ENCODE results near the gene MDK.
A peak's percentile ranks its signal among the peaks of the same experiment; 100 is the strongest.

The MDK gene

DNA sequence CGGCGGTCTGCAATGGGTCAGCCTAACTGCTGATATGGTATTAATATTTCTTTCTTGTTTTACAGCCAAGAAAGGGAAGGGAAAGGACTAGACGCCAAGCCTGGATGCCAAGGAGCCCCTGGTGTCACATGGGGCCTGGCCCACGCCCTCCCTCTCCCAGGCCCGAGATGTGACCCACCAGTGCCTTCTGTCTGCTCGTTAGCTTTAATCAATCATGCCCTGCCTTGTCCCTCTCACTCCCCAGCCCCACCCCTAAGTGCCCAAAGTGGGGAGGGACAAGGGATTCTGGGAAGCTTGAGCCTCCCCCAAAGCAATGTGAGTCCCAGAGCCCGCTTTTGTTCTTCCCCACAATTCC is 1.9 kb downstream of the MDK start:
- no peak for ATAC-seq
- TF ChIP-seq GLIS3 (CRISPR knock-in tag; IDR thresholded peaks at IDR 0.05), result no peak
- TF ChIP-seq PPARA (CRISPR knock-in tag; IDR thresholded peaks at IDR 0.05; ENCODE audit: borderline replicate concordance), result no peak
- no peak for TF ChIP-seq POU6F1 (CRISPR knock-in tag; IDR thresholded peaks at IDR 0.05; ENCODE audit: borderline replicate concordance, low read depth)
- TF ChIP-seq TSHZ2 (CRISPR knock-in tag; IDR thresholded peaks at IDR 0.05), result no peak
- no peak for TF ChIP-seq ZFP30 (CRISPR knock-in tag; IDR thresholded peaks at IDR 0.05)
- no peak for TF ChIP-seq ARNTL (CRISPR knock-in tag; IDR thresholded peaks at IDR 0.05; ENCODE audit: borderline replicate concordance, low read depth)
- TF ChIP-seq, protein P1, sequence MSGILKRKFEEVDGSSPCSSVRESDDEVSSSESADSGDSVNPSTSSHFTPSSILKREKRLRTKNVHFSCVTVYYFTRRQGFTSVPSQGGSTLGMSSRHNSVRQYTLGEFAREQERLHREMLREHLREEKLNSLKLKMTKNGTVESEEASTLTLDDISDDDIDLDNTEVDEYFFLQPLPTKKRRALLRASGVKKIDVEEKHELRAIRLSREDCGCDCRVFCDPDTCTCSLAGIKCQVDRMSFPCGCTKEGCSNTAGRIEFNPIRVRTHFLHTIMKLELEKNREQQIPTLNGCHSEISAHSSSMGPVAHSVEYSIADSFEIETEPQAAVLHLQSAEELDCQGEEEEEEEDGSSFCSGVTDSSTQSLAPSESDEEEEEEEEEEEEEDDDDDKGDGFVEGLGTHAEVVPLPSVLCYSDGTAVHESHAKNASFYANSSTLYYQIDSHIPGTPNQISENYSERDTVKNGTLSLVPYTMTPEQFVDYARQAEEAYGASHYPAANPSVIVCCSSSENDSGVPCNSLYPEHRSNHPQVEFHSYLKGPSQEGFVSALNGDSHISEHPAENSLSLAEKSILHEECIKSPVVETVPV (CRISPR knock-in tag; IDR thresholded peaks at IDR 0.05), result no peak
- no peak for TF ChIP-seq SNAI2 (CRISPR knock-in tag; IDR thresholded peaks at IDR 0.05)
- no peak for TF ChIP-seq RARB (CRISPR knock-in tag; IDR thresholded peaks at IDR 0.05)
- no peak for TF ChIP-seq PATZ1 (CRISPR knock-in tag; IDR thresholded peaks at IDR 0.05; ENCODE audit: borderline replicate concordance)
- TF ChIP-seq TCF4 (CRISPR knock-in tag; IDR thresholded peaks at IDR 0.05; ENCODE audit: borderline replicate concordance), result no peak
- no peak for TF ChIP-seq OSR1 (CRISPR knock-in tag; IDR thresholded peaks at IDR 0.05)
- no peak for TF ChIP-seq ISL1 (CRISPR knock-in tag; IDR thresholded peaks at IDR 0.05)
- no peak for TF ChIP-seq CSDC2 (CRISPR knock-in tag; IDR thresholded peaks at IDR 0.05)
- TF ChIP-seq ZC3H10 (CRISPR knock-in tag; IDR thresholded peaks at IDR 0.05), result no peak
- TF ChIP-seq ZNF70 (CRISPR knock-in tag; IDR thresholded peaks at IDR 0.05), result no peak
- TF ChIP-seq ZNF565 (CRISPR knock-in tag; conservative IDR thresholded peaks at IDR 0.05; ENCODE audit: low read depth), result no peak
- TF ChIP-seq, protein P2, sequence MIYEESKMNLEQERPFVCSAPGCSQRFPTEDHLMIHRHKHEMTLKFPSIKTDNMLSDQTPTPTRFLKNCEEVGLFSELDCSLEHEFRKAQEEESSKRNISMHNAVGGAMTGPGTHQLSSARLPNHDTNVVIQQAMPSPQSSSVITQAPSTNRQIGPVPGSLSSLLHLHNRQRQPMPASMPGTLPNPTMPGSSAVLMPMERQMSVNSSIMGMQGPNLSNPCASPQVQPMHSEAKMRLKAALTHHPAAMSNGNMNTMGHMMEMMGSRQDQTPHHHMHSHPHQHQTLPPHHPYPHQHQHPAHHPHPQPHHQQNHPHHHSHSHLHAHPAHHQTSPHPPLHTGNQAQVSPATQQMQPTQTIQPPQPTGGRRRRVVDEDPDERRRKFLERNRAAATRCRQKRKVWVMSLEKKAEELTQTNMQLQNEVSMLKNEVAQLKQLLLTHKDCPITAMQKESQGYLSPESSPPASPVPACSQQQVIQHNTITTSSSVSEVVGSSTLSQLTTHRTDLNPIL (CRISPR knock-in tag; IDR thresholded peaks at IDR 0.05; ENCODE audit: low read depth), result no peak
- no peak for TF ChIP-seq TOX (CRISPR knock-in tag; IDR thresholded peaks at IDR 0.05; ENCODE audit: borderline replicate concordance)

GRCh38 chr11:46383974-46384701 is 2.7 kb downstream of the MDK start:
- no peak for ATAC-seq
- TF ChIP-seq ISL1 (CRISPR knock-in tag; IDR thresholded peaks at IDR 0.05) (no peak), ARNTL (CRISPR knock-in tag; IDR thresholded peaks at IDR 0.05; ENCODE audit: borderline replicate concordance, low read depth) (no peak), TCF4 (CRISPR knock-in tag; IDR thresholded peaks at IDR 0.05; ENCODE audit: borderline replicate concordance) (no peak), ZNF565 (CRISPR knock-in tag; conservative IDR thresholded peaks at IDR 0.05; ENCODE audit: low read depth) (no peak), ZNF8 (CRISPR knock-in tag; IDR thresholded peaks at IDR 0.05) (no peak), GLIS3 (CRISPR knock-in tag; IDR thresholded peaks at IDR 0.05) (no peak), ZC3H10 (CRISPR knock-in tag; IDR thresholded peaks at IDR 0.05) (no peak), ZFP30 (CRISPR knock-in tag; IDR thresholded peaks at IDR 0.05) (0 out of 2 replicates have a peak, but pooled peaks have one; percentile 5)
